Cardiac muscle cell (in vitro differentiated cells and primary cell): ENCODE data around the gene UGT1A9. TPM values are rescaled to one million over a fixed set of nuclear protein-coding genes. Genes with fewer than 3 reads are reported as not detected.
A peak's percentile ranks its signal among the peaks of the same experiment; 100 is the strongest.
"Not testable (repeated sequence)": the region's sequence is repeated elsewhere in the genome, so short reads cannot be mapped to it uniquely, and the experiment has no call there.

Source experiments
- DNase-seq, 2 donors: peaks; one replicate each; pipeline versions ENCODE4 v3.0.0 to v3.0.0-alpha.2; 2010 to 2017; ENCODE audit warnings: low read depth in 1 of 2, low spot score in 1 of 2
- H3K27ac ChIP-seq: fragments of 200-600 bp; sonication (generic); 2 replicates; pipeline ENCODE4 v1.5.1; 2016
- H3K27me3 ChIP-seq: fragments of 200-600 bp; sonication (generic); 2 replicates; pipeline ENCODE4 v1.6.0; 2016; ENCODE audit warnings: control low read depth
- H3K36me3 ChIP-seq: fragments of 200-600 bp; sonication (generic); 2 replicates; pipeline ENCODE4 v1.5.1; 2016; ENCODE audit warnings: control low read depth
- H3K4me1 ChIP-seq: fragments of 200-600 bp; sonication (generic); 2 replicates; pipeline ENCODE4 v1.8.1; 2017; ENCODE audit warnings: low read depth, mild to moderate bottlenecking, mixed run types
- H3K4me3 ChIP-seq: fragments of 200-600 bp; sonication (generic); 2 replicates; pipeline ENCODE4 v1.5.1; 2016; ENCODE audit warnings: mild to moderate bottlenecking
- H3K9me3 ChIP-seq: fragments of 200-600 bp; sonication (generic); 2 replicates; pipeline ENCODE4 v1.5.1; 2017; ENCODE audit warnings: low read depth, mild to moderate bottlenecking, control low read depth
- CTCF ChIP-seq: IDR thresholded peaks from 2 replicates; pipeline ENCODE4 v1.5.1; 2012; ENCODE audit warnings: low read depth, mild to moderate bottlenecking, low read length
- polyA plus RNA-seq: library from polyadenylated mRNA; unstranded; fragments of >200 nt; fragmentation: Nextera tagmentation; extraction: Ambion mirVana; gene quantifications from 2 replicates; pipeline ENCODE4 v1.2.1, GENCODE V29; 2016
- total RNA-seq: library from RNA; depleted of rRNA; stranded (reverse); fragments of >200 nt; gene quantifications from 2 replicates; pipeline ENCODE4 v1.2.3, GENCODE V29; 2016

UGT1A9 gene
- total RNA-seq: not detected in 2 replicates
- not detected in 2 replicates for polyA plus RNA-seq

GRCh38 chr2:233671290-233672161 lies at the start of gene UGT1A9:
UGT1A9 (plus strand) TSS chr2:233671898; CDS start chr2:233671935, 37 bp downstream.
- no peaks in the 10 kb centered on the region for H3K36me3 ChIP-seq
- H3K27me3 ChIP-seq: no peaks in the 10 kb centered on the region
- DNase-seq: no peak
- TF ChIP-seq CTCF: no peak
- H3K27ac ChIP-seq: no peak within 1 kb of the TSS
- H3K4me1 ChIP-seq: no peaks in the 10 kb centered on the region
- H3K9me3 ChIP-seq: no peaks in the 10 kb centered on the region
- no peak within 1 kb of the TSS for H3K4me3 ChIP-seq

GRCh38 chr2:233627331-233628025 lies 44.2 kb upstream of the UGT1A9 start:
- DNase-seq: no peak
- H3K4me1 ChIP-seq: no peaks in the 10 kb centered on the region
- no peak for TF ChIP-seq CTCF

GRCh38 chr2:233636306-233636705 lies 35.4 kb upstream of the UGT1A9 start, which contains the start of gene UGT1A10:
UGT1A10 (plus strand) TSS chr2:233636448; CDS start chr2:233636523, 75 bp downstream.
- not testable (repeated sequence) for DNase-seq, H3K36me3 ChIP-seq, H3K9me3 ChIP-seq, H3K27me3 ChIP-seq, H3K4me3 ChIP-seq, H3K27ac ChIP-seq, H3K4me1 ChIP-seq

More at GRCh38 chr2:233627331-233628025, 44.2 kb upstream of the UGT1A9 start:
- Histone ChIP-seq H3K4me3 (no peak overlapping the region), H3K27ac (no peak overlapping the region), H3K36me3 (no peaks in the 10 kb centered on the region), H3K27me3 (no peaks in the 10 kb centered on the region), H3K9me3 (no peaks in the 10 kb centered on the region)

GRCh38 chr2:233638836-233639235 lies 32.9 kb upstream of the UGT1A9 start:
- no peak overlapping the region for H3K27ac ChIP-seq
- DNase-seq: no peak
- H3K9me3 ChIP-seq: no peaks in the 10 kb centered on the region
- no peaks in the 10 kb centered on the region for H3K36me3 ChIP-seq
- H3K27me3 ChIP-seq: no peaks in the 10 kb centered on the region
- no peaks in the 10 kb centered on the region for H3K4me1 ChIP-seq
- H3K4me3 ChIP-seq: no peak overlapping the region
- no peak for TF ChIP-seq CTCF

GRCh38 chr2:233639860-233640259 lies 31.8 kb upstream of the UGT1A9 start:
- no peak overlapping the region for H3K4me3 ChIP-seq
- no peaks in the 10 kb centered on the region for H3K9me3 ChIP-seq
- no peak for DNase-seq
- H3K27me3 ChIP-seq: no peaks in the 10 kb centered on the region
- no peaks in the 10 kb centered on the region for H3K4me1 ChIP-seq
- no peak overlapping the region for H3K27ac ChIP-seq
- TF ChIP-seq CTCF: no peak
- no peaks in the 10 kb centered on the region for H3K36me3 ChIP-seq

- peak; percentile 17 for TF ChIP-seq CTCF
- H3K9me3 ChIP-seq: no peaks in the 10 kb centered on the region
- H3K4me1 ChIP-seq: no peaks in the 10 kb centered on the region
- no peak overlapping the region for H3K27ac ChIP-seq
- no peaks in the 10 kb centered on the region for H3K36me3 ChIP-seq
- peak in 1 of 2 donors; percentile 16 for DNase-seq
- H3K27me3 ChIP-seq: no peaks in the 10 kb centered on the region
- no peak overlapping the region for H3K4me3 ChIP-seq
Measured at GRCh38 chr2:233643128-233643527, 28.6 kb upstream of the UGT1A9 start.

GRCh38 chr2:233646033-233646432 lies 25.7 kb upstream of the UGT1A9 start:
- not testable (repeated sequence) for H3K27me3 ChIP-seq, H3K36me3 ChIP-seq

More at GRCh38 chr2:233646033-233646432, 25.7 kb upstream of the UGT1A9 start:
- not testable (repeated sequence) for DNase-seq, H3K9me3 ChIP-seq, H3K4me1 ChIP-seq, H3K4me3 ChIP-seq, H3K27ac ChIP-seq
